Measurements from ENCODE around the gene FH.

FH gene

GRCh38 chr1:241518476-241519307 lies 863 bp downstream of the FH start:
- no peak for TF ChIP-seq CTCF (conservative IDR thresholded peaks at IDR 0.05)
- H3K27ac ChIP-seq, result peak overlapping the region; percentile 86

- no peak overlapping the region for H3K27ac ChIP-seq
- TF ChIP-seq CTCF (conservative IDR thresholded peaks at IDR 0.05), result no peak
Measured at GRCh38 chr1:241513378-241513777, 6.2 kb downstream of the FH start.

GRCh38 chr1:241507189-241507863 lies 12.2 kb downstream of the FH start:
- H3K27ac ChIP-seq, result no peak overlapping the region
- TF ChIP-seq CTCF (conservative IDR thresholded peaks at IDR 0.05), result no peak

- no peak for TF ChIP-seq CTCF (conservative IDR thresholded peaks at IDR 0.05)
Measured at GRCh38 chr1:241503444-241503843, 16.1 kb downstream of the FH start.

GRCh38 chr1:241499910-241500309 lies 19.6 kb downstream of the FH start:
- TF ChIP-seq CTCF (conservative IDR thresholded peaks at IDR 0.05), result peak; percentile 87

More at GRCh38 chr1:241503444-241503843, 16.1 kb downstream of the FH start:
- H3K27ac ChIP-seq, result no peak overlapping the region

GRCh38 chr1:241495741-241496140 lies 23.8 kb downstream of the FH start:
- H3K27ac ChIP-seq, result no peak overlapping the region
- no peak for TF ChIP-seq CTCF (conservative IDR thresholded peaks at IDR 0.05)

More at GRCh38 chr1:241499910-241500309, 19.6 kb downstream of the FH start:
- no peak overlapping the region for H3K27ac ChIP-seq

GRCh38 chr1:241488739-241489138 lies 30.8 kb downstream of the FH start:
- no peak for TF ChIP-seq CTCF (conservative IDR thresholded peaks at IDR 0.05)
- no peak overlapping the region for H3K27ac ChIP-seq

All from VCaP (cell line).